CD1c-positive myeloid dendritic cell (primary cell): Measurements from ENCODE around the gene ADAMTS2.
A peak's percentile ranks its signal among the peaks of the same experiment; 100 is the strongest.

Experiments
- DNase-seq: peaks from one replicate; pipeline ENCODE4 v3.0.0-alpha.2; 2016; ENCODE audit errors: extremely low spot score

The ADAMTS2 gene

DNA sequence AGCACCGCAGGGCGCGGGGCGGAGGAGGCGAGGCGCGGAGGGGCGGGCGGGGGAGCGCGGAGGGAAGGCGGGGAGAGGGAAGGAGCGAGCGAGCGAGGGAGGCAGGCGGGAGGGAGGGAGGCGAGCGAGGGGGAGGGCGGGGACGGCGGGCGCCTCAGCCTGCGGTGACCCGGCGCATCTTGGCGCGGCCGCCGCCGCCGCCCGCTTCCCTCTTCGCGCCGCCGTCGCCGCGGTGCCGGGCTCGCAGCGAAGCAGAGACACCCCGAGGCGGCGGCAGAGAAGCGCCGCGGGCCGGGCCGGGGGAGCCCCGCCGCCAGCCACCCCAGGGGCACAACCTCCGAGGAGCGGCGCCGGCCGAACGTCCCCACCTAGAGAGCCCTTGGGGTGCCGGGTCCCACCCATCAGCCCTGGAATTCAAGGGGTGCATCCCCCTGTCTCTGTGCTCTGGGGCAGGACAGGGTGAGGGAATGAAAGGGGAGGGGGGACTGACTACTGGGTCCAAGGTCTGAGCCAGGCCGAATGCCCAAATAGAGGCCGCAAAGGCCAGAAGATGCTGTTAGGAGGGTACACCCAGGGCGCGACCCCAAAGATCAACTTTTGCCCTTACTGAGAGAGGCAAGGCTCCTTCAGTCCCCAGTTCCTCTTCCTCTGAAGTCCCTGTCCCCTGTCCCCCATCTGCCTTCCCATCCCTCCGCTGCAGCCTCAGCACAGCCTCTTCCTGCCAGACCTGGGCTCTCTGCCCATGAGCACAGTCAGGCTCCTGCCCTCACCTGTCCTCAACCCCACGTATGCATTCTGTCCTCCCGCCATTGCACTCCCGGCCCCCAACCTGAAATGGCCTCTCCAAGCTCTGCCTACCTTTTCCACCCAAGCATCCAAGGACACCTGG, at the start of gene ADAMTS2:
Gene ADAMTS2 (minus strand): TSS at position 29 of the 889 bp plus-strand sequence. CDS start 133 bp downstream, outside the sequence.
- DNase-seq = peak; percentile 10

DNA sequence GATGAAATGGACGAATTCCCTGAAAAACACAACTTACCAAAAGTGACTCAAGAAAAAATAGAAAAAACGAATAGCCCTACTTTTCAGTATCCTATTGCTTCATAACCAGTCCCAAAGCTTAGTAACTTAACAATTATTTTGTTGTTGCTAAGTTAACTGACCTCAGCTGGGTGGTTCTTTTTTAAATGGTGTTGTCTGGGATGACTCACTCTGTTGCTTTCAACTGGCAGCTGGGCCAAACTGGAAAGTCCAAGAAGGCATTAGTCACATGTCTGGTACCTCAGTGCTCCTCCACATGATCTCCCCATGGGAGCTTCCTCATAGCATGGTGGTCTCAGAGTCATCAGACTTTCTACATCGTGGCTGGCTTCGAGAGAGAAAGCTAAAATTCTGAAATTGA, 47.8 kb upstream of the ADAMTS2 start:
- peak; percentile 11 for DNase-seq

- DNase-seq = no peak
Observed at GRCh38 chr5:179387151-179388110, 42.2 kb upstream of the ADAMTS2 start.

DNA sequence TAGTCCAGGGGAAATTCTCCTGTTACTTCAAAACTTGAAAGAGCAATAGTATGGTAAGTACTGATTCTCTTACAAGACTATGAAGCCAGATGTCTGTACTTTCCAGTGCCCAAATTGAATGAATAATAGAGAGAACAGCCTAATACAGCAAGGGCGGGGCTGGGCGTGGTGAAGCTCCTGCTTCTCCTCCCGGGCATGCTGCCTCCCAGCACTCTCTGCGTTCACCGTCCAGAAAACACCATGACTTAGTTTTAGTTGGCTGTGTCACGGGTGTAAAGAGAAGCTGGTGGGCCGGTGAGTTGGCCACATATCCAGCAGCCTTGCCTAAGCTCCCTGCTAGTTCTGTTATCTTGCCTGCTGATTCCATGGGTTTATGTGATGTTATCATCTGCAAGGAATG, 40.7 kb upstream of the ADAMTS2 start:
- DNase-seq = no peak

DNA sequence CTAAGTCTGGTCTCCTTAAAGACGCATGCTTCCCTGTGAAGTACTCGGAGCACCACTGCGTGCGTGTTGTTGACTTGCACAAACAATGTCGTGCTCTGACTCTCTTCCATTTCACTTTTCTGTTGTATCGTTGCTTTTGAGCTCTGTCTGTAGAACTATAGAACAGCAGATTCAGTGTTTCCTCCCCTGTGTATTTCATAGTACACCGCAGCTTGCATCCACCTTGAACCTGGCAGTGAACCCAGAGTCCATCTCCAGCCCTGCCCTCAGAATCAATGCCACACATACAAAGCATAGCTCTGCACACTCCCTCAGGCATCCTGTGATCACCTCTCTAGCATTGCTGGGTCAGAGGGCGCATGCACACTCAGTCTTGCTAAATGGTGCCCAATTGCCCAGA, 37.2 kb upstream of the ADAMTS2 start:
- DNase-seq = no peak

- DNase-seq = no peak
Observed at GRCh38 chr5:179381691-179382090, 36.4 kb upstream of the ADAMTS2 start.

DNA sequence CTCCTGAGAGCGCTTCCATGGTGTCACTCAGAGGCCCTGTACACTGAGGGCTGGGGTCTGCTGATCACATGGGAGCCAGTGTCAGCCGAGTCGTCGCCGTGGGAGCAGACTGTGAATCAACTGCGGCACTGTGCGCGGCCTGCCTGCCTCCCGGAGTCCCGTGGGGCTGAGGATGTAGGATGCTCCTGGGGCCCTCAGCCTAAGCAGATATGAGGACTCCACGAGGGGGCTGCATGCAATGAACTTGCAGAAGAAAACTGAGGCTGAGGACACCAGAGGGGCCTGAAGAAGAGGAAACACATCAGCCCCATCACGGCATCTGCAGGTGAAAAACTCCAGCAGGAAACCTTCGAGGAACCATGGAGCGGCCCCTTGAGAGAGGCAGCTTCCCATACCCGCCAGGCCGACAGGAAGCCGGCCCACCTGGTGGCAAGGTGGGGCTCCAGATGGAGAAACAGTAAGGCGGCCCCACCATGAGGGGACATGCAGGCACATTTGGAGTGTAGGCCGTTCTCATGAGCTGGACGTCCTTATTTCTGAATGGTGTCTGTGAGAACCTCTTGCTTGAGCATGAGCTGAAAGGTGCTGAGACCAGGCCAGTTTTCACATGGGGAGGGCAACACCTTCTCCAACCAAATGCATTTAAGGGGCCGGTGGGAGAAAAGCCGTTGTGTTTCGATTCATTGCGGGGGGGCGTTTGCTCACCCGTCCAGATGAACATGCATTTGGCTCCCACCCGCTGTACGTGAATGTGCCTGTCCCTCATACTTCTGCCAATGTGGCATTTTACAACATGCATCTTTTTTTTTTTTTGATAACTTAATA, 35.2 kb upstream of the ADAMTS2 start:
- DNase-seq = no peak

DNA sequence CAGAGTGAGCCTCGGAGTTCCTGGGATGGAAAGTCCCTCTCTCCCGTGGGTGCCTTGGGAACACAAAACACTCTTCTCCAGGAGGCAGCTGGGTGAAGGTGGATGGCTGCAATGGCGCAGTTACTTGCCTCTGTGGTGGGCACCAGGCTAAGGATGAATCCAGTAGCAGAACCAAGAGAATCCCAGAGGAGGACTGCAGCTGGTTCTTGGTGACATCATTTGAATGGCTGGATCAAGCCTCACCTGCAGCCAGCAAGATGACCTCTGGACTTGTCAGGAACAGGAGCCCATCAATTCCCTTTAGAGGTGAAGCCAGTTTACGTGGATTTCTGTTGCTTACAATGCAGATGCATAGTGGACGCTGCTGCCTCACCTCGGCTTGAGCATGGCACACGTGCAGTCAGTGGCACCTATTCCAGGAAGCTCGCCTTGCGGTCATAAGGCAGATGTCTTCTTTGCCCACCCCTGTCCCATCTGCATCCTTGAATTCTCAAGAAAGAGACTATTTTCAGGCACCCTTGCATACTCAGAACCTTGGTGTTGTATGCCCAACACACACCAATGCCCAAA, 34.1 kb upstream of the ADAMTS2 start:
- no peak for DNase-seq

DNA sequence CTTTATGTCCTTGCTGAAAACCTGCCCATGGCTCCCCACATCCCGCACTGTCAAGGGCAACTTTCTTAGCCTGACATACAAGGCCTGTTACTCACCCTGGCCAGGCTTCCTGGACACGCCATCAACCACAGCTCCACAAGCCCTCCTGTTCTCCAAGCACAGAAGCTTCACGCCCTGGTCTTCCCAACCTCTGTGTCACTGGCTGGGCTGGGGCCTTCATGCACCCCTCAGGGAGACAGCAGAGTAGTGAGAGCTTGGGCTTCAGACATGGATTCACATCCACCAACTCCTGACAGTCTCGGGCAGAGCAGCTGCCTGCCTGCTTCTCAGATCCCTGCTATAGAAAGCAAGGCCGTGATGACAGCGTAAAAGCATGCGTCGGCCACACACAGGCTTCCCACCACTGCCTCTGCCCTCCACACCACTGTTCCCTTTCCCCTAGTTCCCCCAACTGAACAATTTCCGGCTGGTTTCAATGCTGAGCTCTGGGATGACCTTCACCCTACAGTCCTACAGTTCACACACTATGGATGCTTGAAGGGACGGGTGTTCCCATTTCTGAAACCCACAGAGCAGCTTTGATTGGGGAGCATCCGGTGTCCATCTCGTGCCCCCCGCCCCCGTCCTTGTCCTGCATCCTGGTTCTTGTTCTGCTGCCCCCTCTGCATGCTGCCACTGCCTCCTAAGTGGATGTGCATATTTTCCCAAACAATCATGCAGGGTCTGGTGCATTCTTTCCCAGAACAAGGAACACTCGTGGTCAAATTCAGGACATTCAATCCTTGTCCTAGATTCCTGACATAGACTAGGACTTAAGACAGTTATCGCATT, 33.4 kb upstream of the ADAMTS2 start:
- DNase-seq = no peak

- no peak for DNase-seq
Observed at GRCh38 chr5:179378116-179378440, 32.8 kb upstream of the ADAMTS2 start.

- no peak for DNase-seq
Observed at GRCh38 chr5:179377421-179378115, 32.3 kb upstream of the ADAMTS2 start.

DNA sequence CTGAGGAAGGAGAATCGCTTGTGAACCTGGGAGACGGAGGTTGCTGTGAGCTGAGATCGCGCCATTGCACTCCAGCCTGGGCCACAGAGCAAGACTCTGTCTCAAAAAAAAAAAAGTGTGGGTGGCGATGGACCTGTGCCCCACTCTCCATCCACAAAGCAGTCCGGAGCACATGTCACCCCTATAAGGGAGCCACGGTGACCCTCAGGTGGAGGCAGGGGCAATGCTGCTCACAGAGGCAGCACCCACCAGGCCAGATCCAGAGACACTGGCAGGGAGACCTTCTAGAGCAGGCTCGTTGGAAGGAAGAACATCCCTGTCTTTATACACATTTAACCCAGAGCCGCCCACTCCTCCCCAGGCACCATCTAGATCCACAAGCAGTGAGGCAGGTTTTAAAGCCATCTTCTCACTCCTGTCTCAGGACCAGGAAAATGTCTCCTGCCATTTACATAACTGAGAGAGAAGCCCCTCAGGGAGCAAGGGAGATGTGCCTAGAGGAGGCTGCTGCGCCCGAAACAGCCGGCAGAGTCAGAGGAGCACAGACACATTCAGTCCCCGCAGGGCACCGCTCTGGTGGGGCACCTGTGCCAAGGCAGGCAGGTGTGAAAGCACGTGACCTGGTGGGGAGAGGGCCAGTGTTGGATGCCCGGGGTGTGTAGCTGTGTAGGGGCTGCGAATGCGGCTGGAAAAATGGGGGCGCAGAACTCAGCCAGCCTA, 31.6 kb upstream of the ADAMTS2 start:
- DNase-seq = no peak

DNA sequence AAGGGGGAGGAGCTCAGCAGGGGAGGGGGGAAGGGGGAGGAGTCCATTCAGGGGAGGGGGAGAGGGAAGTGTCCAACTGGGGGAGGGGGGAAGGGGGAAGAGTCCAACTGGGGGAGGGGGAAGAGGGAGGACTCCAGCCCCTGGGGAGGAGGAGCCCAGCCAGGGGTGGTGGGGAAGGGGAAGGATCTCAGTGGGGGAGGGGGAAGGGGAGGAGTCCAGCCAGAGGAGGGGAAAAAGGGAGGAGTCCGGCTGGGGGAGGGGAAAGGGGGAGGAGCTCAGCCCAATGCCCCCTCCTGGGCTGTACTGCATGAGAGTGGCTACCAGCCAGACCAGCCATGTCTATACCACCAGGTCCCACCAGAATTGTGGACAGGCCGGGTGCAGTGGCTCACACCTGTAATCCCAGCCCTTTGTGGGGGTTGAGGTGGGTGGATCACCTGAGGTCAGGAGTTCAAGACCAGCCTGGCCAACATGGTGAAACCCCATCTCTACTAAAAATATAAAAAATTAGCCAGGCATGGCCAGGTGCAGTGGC, 30.6 kb upstream of the ADAMTS2 start:
- DNase-seq = no peak

- no peak for DNase-seq
Observed at GRCh38 chr5:179375236-179375685, 30.0 kb upstream of the ADAMTS2 start.

DNA sequence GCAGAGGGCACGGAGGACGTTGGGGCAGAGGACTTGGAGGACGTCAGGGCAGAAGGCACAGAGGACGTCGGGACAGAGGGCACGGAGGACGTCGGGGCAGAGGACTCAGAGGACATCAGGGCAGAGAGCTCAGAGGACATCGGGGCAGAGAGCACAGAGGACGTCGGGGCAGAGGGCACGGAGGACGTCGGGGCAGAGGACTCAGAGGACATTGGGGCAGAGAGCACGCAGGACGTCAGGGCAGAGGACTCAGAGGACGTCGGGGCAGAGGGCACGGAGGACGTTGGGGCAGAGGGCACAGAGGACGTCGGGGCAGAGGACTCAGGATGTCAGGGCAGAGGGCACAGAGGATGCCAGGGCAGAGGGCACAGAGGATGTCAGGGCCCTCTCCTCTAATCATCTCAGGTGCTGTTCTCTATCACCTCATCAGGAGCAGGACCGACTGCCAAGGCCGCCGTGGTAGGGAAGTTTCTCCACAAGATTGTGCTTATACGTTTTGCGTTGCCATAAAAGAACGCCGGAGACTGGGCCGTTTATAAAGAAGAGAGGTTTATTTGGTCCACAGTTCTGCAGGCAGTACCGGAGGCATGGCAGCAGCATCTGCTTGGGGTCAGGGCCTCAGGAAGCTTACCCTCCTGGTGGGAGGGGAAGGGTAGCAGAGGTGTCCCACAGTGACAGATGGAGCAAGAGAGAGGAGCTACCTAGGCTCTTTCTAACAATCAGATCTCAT, 29.4 kb upstream of the ADAMTS2 start:
- no peak for DNase-seq

DNA sequence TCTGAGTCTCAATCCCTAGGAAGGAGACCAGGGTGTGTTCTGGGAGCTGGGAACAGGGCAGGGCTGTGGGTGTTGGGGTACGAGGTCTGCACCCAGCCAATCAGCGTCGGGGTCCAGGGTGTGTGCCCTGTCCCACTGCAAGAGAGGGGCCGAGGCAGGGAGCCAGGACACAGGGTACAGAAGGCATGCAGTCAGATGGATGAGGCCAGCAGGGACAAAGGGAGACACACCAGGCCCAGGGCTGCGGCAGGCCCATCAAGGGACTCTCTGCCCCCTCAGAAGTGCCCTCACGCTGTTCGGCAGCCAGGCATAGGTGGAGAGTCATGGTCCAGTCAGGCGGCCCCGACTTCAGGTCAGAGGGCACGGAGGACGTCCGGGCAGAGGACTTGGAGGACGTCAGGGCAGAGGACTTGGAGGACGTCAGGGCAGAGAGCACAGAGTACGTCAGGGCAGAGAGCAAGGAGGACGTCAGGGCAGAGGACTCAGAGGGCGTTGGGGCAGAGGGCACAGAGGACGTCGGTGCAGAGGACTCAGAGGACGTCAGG, 28.8 kb upstream of the ADAMTS2 start:
- no peak for DNase-seq

- no peak for DNase-seq
Observed at GRCh38 chr5:179373101-179373934, 28.1 kb upstream of the ADAMTS2 start.
